IMR-90 (cell line): ENCODE data around the gene RNF11. TPM values are rescaled to one million over a fixed set of nuclear protein-coding genes. Genes with fewer than 3 reads are reported as not detected.

Experiments used
- ATAC-seq: fragments of 200-7000 bp; cut with Tn5 transposase; 2 replicates; pipeline ENCODE4 v1.9.1; 2020; ENCODE audit warnings: low read depth, mild to moderate bottlenecking, moderate library complexity
- BruUV-seq: library from RNA; stranded (reverse); fragments of 400-500 nt; replicated peaks from 2 replicates; lab custom pipeline; 2021; lab: Mats Ljungman, UMichigan
- CTCF ChIA-PET: fragments of 300-600 bp; formaldehyde crosslinking; extraction: SDS; loops from one replicate; lab custom pipeline; 2021; ENCODE audit warnings: antibody characterized with exemption; lab: Yijun Ruan, JAX
- POLR2A ChIA-PET: fragments of 300-600 bp; sonication (Branson Sonifier 250); formaldehyde crosslinking; loops from one replicate; lab custom pipeline; 2022; ENCODE audit warnings: antibody characterized with exemption; ENCODE audit not compliant: unreplicated experiment; lab: Charles Lee
- DNase-seq: peaks from one replicate; pipeline ENCODE4 v3.0.0; 2013
- H2AFZ ChIP-seq: replicated peaks from 2 replicates; pipeline ENCODE3; 2013; ENCODE audit warnings: low read length, mild to moderate bottlenecking; ENCODE audit not compliant: poor library complexity
- H2AK5ac ChIP-seq: 2 replicates; pipeline ENCODE4 v1.6.1; 2013; ENCODE audit warnings: low read depth, low read length, inconsistent platforms
- H2AK9ac ChIP-seq: replicated peaks from 2 replicates; pipeline ENCODE3; 2013; ENCODE audit warnings: mild to moderate bottlenecking, low read depth, low read length, moderate library complexity; ENCODE audit not compliant: poor library complexity
- H2BK120ac ChIP-seq: 2 replicates; pipeline ENCODE4 v1.6.1; 2013; ENCODE audit warnings: low read depth, low read length, inconsistent platforms
- H2BK15ac ChIP-seq: 3 replicates; pipeline ENCODE4 v1.6.1; 2013; ENCODE audit warnings: low read depth, low read length, inconsistent platforms
- H2BK20ac ChIP-seq: 2 replicates; pipeline ENCODE4 v1.6.1; 2013; ENCODE audit warnings: low read depth, mild to moderate bottlenecking, inconsistent platforms, low read length, moderate library complexity
- H2BK5ac ChIP-seq: 2 replicates; pipeline ENCODE4 v1.6.1; 2013; ENCODE audit warnings: mild to moderate bottlenecking, low read depth, low read length, inconsistent platforms; ENCODE audit not compliant: poor library complexity, severe bottlenecking
- H3K14ac ChIP-seq: replicated peaks from 2 replicates; pipeline ENCODE4 v1.6.1; 2013; ENCODE audit warnings: low read depth, low read length, inconsistent platforms
- H3K18ac ChIP-seq: 2 replicates; pipeline ENCODE4 v1.6.1; 2013; ENCODE audit warnings: low read depth, low read length, control low read depth
- H3K23ac ChIP-seq: 2 replicates; pipeline ENCODE4 v1.6.1; 2013; ENCODE audit warnings: low read depth, low read length, inconsistent platforms
- H3K27ac ChIP-seq: 2 replicates; pipeline ENCODE4 v1.5.1; 2013; ENCODE audit warnings: mild to moderate bottlenecking, control low read depth, low read length; ENCODE audit not compliant: insufficient read depth
- H3K27me3 ChIP-seq: 2 replicates; pipeline ENCODE4 v1.6.1; 2013; ENCODE audit warnings: low read length; ENCODE audit not compliant: control insufficient read depth, insufficient read depth
- H3K36me3 ChIP-seq: 2 replicates; pipeline ENCODE4 v1.6.1; 2013; ENCODE audit warnings: low read length, mixed read lengths; ENCODE audit not compliant: control insufficient read depth, insufficient read depth
- H3K4ac ChIP-seq: 2 replicates; pipeline ENCODE4 v1.6.1; 2013; ENCODE audit warnings: low read depth, low read length, inconsistent platforms
- H3K4me1 ChIP-seq: 2 replicates; pipeline ENCODE4 v1.6.1; 2013; ENCODE audit warnings: low read length, mixed read lengths; ENCODE audit not compliant: control insufficient read depth, insufficient read depth
- H3K4me2 ChIP-seq: 2 replicates; pipeline ENCODE4 v1.6.1; 2013; ENCODE audit warnings: low read depth, mild to moderate bottlenecking, control low read depth, low read length, moderate library complexity
- H3K4me3 ChIP-seq: 2 replicates; pipeline ENCODE4 v1.5.1; 2013; ENCODE audit warnings: low read depth, mild to moderate bottlenecking, control low read depth, low read length, moderate library complexity; ENCODE audit not compliant: insufficient read depth
- H3K56ac ChIP-seq: 2 replicates; pipeline ENCODE4 v1.6.1; 2013; ENCODE audit warnings: low read length, inconsistent platforms; ENCODE audit not compliant: insufficient read depth; ENCODE audit errors: extremely low read depth
- H3K79me1 ChIP-seq, 2 experiments: 2 replicates each; pipeline ENCODE4 v1.6.1; 2013; ENCODE audit warnings: low read length in 2 of 2, inconsistent platforms in 1 of 2, low read depth in 1 of 2
- H3K9ac ChIP-seq: 2 replicates; pipeline ENCODE4 v1.6.1; 2013; ENCODE audit warnings: low read depth, low read length, control low read depth
- H3K9me1 ChIP-seq: 2 replicates; pipeline ENCODE4 v1.6.1; 2013; ENCODE audit warnings: low read length, inconsistent platforms; ENCODE audit not compliant: insufficient read depth
- H3K9me3 ChIP-seq: 2 replicates; pipeline ENCODE4 v1.6.1; 2013; ENCODE audit warnings: low read length; ENCODE audit not compliant: control insufficient read depth, insufficient read depth
- H4K20me1 ChIP-seq: 2 replicates; pipeline ENCODE4 v1.6.1; 2013; ENCODE audit warnings: low read length, inconsistent platforms; ENCODE audit not compliant: insufficient read depth
- H4K5ac ChIP-seq: 2 replicates; pipeline ENCODE4 v1.6.1; 2013; ENCODE audit warnings: mild to moderate bottlenecking, low read depth, low read length, control low read depth
- H4K8ac ChIP-seq, 2 experiments: 2 replicates each; pipeline ENCODE4 v1.6.1; 2013; ENCODE audit warnings: low read depth in 2 of 2, low read length in 2 of 2, control low read depth in 1 of 2, inconsistent platforms in 1 of 2
- H4K91ac ChIP-seq: 2 replicates; pipeline ENCODE4 v1.6.1; 2013; ENCODE audit warnings: low read depth, low read length, inconsistent platforms; ENCODE audit not compliant: insufficient read depth
- MAFK ChIP-seq: IDR thresholded peaks from 2 replicates; pipeline ENCODE4 v1.6.1; 2012; ENCODE audit warnings: low read depth, low read length, improper control_type of control experiment
- MAZ ChIP-seq: IDR thresholded peaks from 2 replicates; pipeline ENCODE4 v1.6.1; 2012; ENCODE audit warnings: low read depth, mild to moderate bottlenecking, low read length, improper control_type of control experiment, moderate library complexity, borderline replicate concordance
- WGBS, 2 experiments: methylation state at CpG; one replicate each; pipeline versions ENCODE4 v1.1.5 to v1.1.7; 2013; ENCODE audit warnings: missing lambda C conversion rate in 2 of 2; ENCODE audit not compliant: insufficient read length in 1 of 2; ENCODE audit errors: extremely low coverage in 2 of 2; 5-methylcytosine and 5-hydroxymethylcytosine counted together
- dilution Hi-C: fragments of 300-500 bp; cut with HindIII; formaldehyde crosslinking; loops from one replicate; pipeline ENCODE4 v1.14.3; 2018; ENCODE audit warnings: low sequenced_read_pairs; ENCODE audit not compliant: unreplicated experiment
- in situ Hi-C: fragments of 300-500 bp; cut with MboI; formaldehyde crosslinking; loops from 3 replicates; pipeline ENCODE4 v1.14.3; 2019; ENCODE audit warnings: low sequenced_read_pairs, inconsistent platforms, mixed read lengths
- intact Hi-C: fragments of 100-400 bp; cut with micrococcal nuclease; formaldehyde crosslinking; loops from 2 replicates; pipeline ENCODE4 v1.10.0; 2022
- polyA plus RNA-seq, 3 experiments: library from polyadenylated mRNA; depleted of rRNA; stranded (reverse); fragments of >200 nt; gene quantifications; 2 replicates each; pipeline ENCODE4 v1.2.3, GENCODE V29; 2012; ENCODE audit warnings: low replicate concordance in 1 of 3
- total RNA-seq: library from RNA; depleted of rRNA; stranded (reverse); fragments of >200 nt; gene quantifications from 2 replicates; pipeline ENCODE4 v1.2.3, GENCODE V29; 2012

Gene RNF11
- total and polyA plus RNA-seq, 2 of the 4 experiments (the other 2 are of a cell fraction), result 63.3 to 64.1 TPM

- no peak overlapping the region for H3K4me3 ChIP-seq
- H3K23ac ChIP-seq, result no peak overlapping the region
- intact Hi-C loops (no loop called here), dilution Hi-C loops (no loop called here), in situ Hi-C loops (no loop called here)
- no TSS peak for BruUV-seq
- no peak overlapping the region for H3K4me2 ChIP-seq
- no peak overlapping the region for H2AFZ ChIP-seq
- H3K56ac ChIP-seq, result no peak overlapping the region
- no peak overlapping the region for H4K8ac ChIP-seq
- no peak overlapping the region for H2BK15ac ChIP-seq
- H3K27ac ChIP-seq, result no peak overlapping the region
- no peak overlapping the region for H2BK5ac ChIP-seq
- peaks cover 6% of the 10 kb centered on the region for H3K4me1 ChIP-seq
- H3K18ac ChIP-seq, result no peak overlapping the region
- DNase-seq, result peak; percentile 9
- POLR2A ChIA-PET, result no interaction called here
- no peaks in the 10 kb centered on the region for H3K9me3 ChIP-seq
- H3K27me3 ChIP-seq, result 0 out of 2 replicates have a peak, but pooled peaks cover 2% of the 10 kb centered on the region
- 88% methylated on average over 3 of the region's 3 CpGs; no CpG with 5 or more reads in 1 of the 2 experiments for WGBS, 2 experiments
- peaks cover 0 to 3% of the 10 kb centered on the region in 2 experiments; a peak in 1 of 4 replicates for H3K79me1 ChIP-seq
- no peak overlapping the region for H2BK120ac ChIP-seq
- CTCF ChIA-PET, result interaction anchor here (1.2 kb wide), 1 partner anchor 38 kb away, joined by 3 read pairs; no protein-coding TSS in a partner anchor
- H3K9ac ChIP-seq, result no peak overlapping the region
- no peak overlapping the region for H3K4ac ChIP-seq
- peak; percentile 94 for TF ChIP-seq MAFK
- TF ChIP-seq MAZ, result no peak
- H3K36me3 ChIP-seq, result no peaks in the 10 kb centered on the region
- ATAC-seq, result no peak
- no peaks in the 10 kb centered on the region for H4K20me1 ChIP-seq
- no peak overlapping the region for H4K5ac ChIP-seq
- H3K9me1 ChIP-seq, result peaks cover 8% of the 10 kb centered on the region; the same call in 1 of the 2 replicates
- H2AK5ac ChIP-seq, result no peak overlapping the region
- no peak overlapping the region for H4K91ac ChIP-seq
- no peak overlapping the region for H2AK9ac ChIP-seq
- H2BK20ac ChIP-seq, result no peak overlapping the region
- no peak overlapping the region for H3K14ac ChIP-seq
Observed at GRCh38 chr1:51231120-51231519, 5.0 kb upstream of the RNF11 start.
